ENCODE data around the gene CHST6. TPM values are rescaled to one million over a fixed set of nuclear protein-coding genes. Genes with fewer than 3 reads are reported as not detected.
"Not testable (repeated sequence)": the region's sequence is repeated elsewhere in the genome, so short reads cannot be mapped to it uniquely, and the experiment has no call there.

CHST6 gene
- total RNA-seq (2014; rRNA removed; shearing (Covaris generic)), result 0.04 TPM in 2 replicates

- no peak for DNase-seq (ENCODE audit: low spot score)
Measured at GRCh38 chr16:75495076-75495674, at the start of gene CHST6. Gene CHST6 (minus strand): TSS chr16:75495441. CDS start chr16:75479828, 15,613 bp downstream.

- DNase-seq (ENCODE audit: low spot score), result not testable (repeated sequence)
Measured at GRCh38 chr16:75542462-75542861, 47.2 kb upstream of the CHST6 start.

GRCh38 chr16:75541236-75541635 is 46.0 kb upstream of the CHST6 start:
- no peak for DNase-seq (ENCODE audit: low spot score)

- DNase-seq (ENCODE audit: low spot score), result not testable (repeated sequence)
Measured at GRCh38 chr16:75538882-75539565, 43.8 kb upstream of the CHST6 start.

GRCh38 chr16:75537776-75538175 is 42.5 kb upstream of the CHST6 start:
- no peak for DNase-seq (ENCODE audit: low spot score)

GRCh38 chr16:75535901-75536300 is 40.7 kb upstream of the CHST6 start, which contains the start of gene CHST5:
Gene CHST5 (minus strand): TSS chr16:75536108. CDS start chr16:75530384, 5,724 bp downstream.
- no peak for DNase-seq (ENCODE audit: low spot score)

- no peak for DNase-seq (ENCODE audit: low spot score)
Measured at GRCh38 chr16:75535211-75535843, 40.1 kb upstream of the CHST6 start.

GRCh38 chr16:75534560-75535205 is 39.4 kb upstream of the CHST6 start:
- no peak for DNase-seq (ENCODE audit: low spot score)

- DNase-seq (ENCODE audit: low spot score), result no peak
Measured at GRCh38 chr16:75532791-75533190, 37.5 kb upstream of the CHST6 start.

- DNase-seq (ENCODE audit: low spot score), result no peak
Measured at GRCh38 chr16:75532142-75532765, 37.0 kb upstream of the CHST6 start.

GRCh38 chr16:75529959-75530358 is 34.7 kb upstream of the CHST6 start:
- DNase-seq (ENCODE audit: low spot score), result no peak

GRCh38 chr16:75529056-75529905 is 34.0 kb upstream of the CHST6 start:
- no peak for DNase-seq (ENCODE audit: low spot score)

- DNase-seq (ENCODE audit: low spot score), result no peak
Measured at GRCh38 chr16:75527825-75528299, 32.6 kb upstream of the CHST6 start.

GRCh38 chr16:75526032-75526790 is 31.0 kb upstream of the CHST6 start:
- no peak for DNase-seq (ENCODE audit: low spot score)

- DNase-seq (ENCODE audit: low spot score), result no peak
Measured at GRCh38 chr16:75519175-75519574, 23.9 kb upstream of the CHST6 start.

GRCh38 chr16:75516189-75516966 is 21.1 kb upstream of the CHST6 start:
- DNase-seq (ENCODE audit: low spot score), result not testable (repeated sequence)

GRCh38 chr16:75514296-75514695 is 19.1 kb upstream of the CHST6 start:
- no peak for DNase-seq (ENCODE audit: low spot score)

- DNase-seq (ENCODE audit: low spot score), result peak; percentile 30
Measured at GRCh38 chr16:75506574-75506973, 11.3 kb upstream of the CHST6 start.

- no peak for DNase-seq (ENCODE audit: low spot score)
Measured at GRCh38 chr16:75506107-75506506, 10.9 kb upstream of the CHST6 start.
